Bronchial smooth muscle cell (primary cell): ENCODE results near the gene CSNK1G2. TPM values are rescaled to one million over a fixed set of nuclear protein-coding genes. Genes with fewer than 3 reads are reported as not detected.

Experiments
- total RNA-seq: library from RNA; depleted of rRNA; stranded (reverse); fragments of >200 nt; gene quantifications from 2 replicates; pipeline ENCODE4 v1.2.1, GENCODE V29; 2014

The CSNK1G2 gene
- 39.4 and 62.3 TPM in 2 replicates for total RNA-seq

GRCh38 chr19:1941146-1942077 lies at the start of gene CSNK1G2:
Gene CSNK1G2 (plus strand): TSS chr19:1941172. CDS start chr19:1969773, 28,601 bp downstream.

GRCh38 chr19:1905110-1905862 lies 35.7 kb upstream of the CSNK1G2 start, which contains the start of the genes ADAT3 and SCAMP4:
Gene ADAT3 (plus strand): TSS chr19:1905399. CDS start chr19:1912048, 6,649 bp downstream.
Gene SCAMP4 (plus strand): TSS chr19:1905399. CDS start chr19:1915020, 9,621 bp downstream.

DNA sequence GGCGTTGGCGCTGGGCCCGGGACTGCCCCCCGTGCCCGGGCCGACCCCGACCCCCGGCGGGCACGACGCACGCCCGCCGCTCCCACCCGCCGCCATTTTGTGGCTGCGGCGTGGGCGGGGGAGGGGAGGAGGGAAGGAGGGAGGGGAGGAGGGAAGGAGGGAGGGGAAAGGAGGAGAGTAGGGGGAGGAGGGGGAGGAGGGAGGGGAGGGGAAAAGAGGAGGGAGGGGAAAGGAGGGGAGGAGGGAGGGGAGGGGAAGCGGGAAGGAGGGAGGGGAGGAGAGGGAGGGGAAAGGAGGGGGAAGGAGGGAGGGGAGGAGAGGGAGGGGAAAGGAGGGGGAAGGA lies 74.6 kb downstream of the CSNK1G2 start, which contains the start of gene BTBD2:
Gene BTBD2, minus strand, starts transcription at position 107 of the 343 bp plus-strand sequence. Its CDS starts 11 bp downstream, at position 96.

Other genes starting within 250 kb of the CSNK1G2 start
- not detected in 2 replicates for gene ONECUT3, start 187.7 kb upstream of the CSNK1G2 start, total RNA-seq
- gene ATP8B3, start 128.9 kb upstream of the CSNK1G2 start, total RNA-seq, result 0.95 and 1.9 TPM in 2 replicates
- 2.4 and 3.3 TPM in 2 replicates for gene REXO1, start 92.7 kb upstream of the CSNK1G2 start, total RNA-seq
- 1.3 and 2.5 TPM in 2 replicates for gene KLF16, start 77.6 kb upstream of the CSNK1G2 start, total RNA-seq
- 85.9 and 88.2 TPM in 2 replicates for gene ABHD17A, start 55.7 kb upstream of the CSNK1G2 start, total RNA-seq
- 1.4 and 1.7 TPM in 2 replicates for gene ADAT3, start 35.8 kb upstream of the CSNK1G2 start, total RNA-seq
- 14.1 and 24.0 TPM in 2 replicates for gene SCAMP4, start 35.8 kb upstream of the CSNK1G2 start, total RNA-seq
- gene BTBD2, start 74.5 kb downstream of the CSNK1G2 start, total RNA-seq, result 55.0 and 66.6 TPM in 2 replicates
- 77.2 and 206 TPM in 2 replicates for gene MKNK2, start 110.1 kb downstream of the CSNK1G2 start, total RNA-seq
- 12.1 and 19.2 TPM in 2 replicates for gene MOB3A, start 155.2 kb downstream of the CSNK1G2 start, total RNA-seq
- 1.7 and 1.9 TPM in 2 replicates for gene IZUMO4, start 155.7 kb downstream of the CSNK1G2 start, total RNA-seq
- gene AP3D1, start 210.4 kb downstream of the CSNK1G2 start, total RNA-seq, result 69.8 and 80.8 TPM in 2 replicates
- gene DOT1L, start 222.8 kb downstream of the CSNK1G2 start, total RNA-seq, result 2.5 and 5.8 TPM in 2 replicates